HEK293 (cell line): Measurements from ENCODE around the gene ALOX5.

ENCODE experiments used
- CTCF ChIA-PET: fragments of 350-600 bp; formaldehyde crosslinking; extraction: SDS; loops from one replicate; lab custom pipeline; 2021; ENCODE audit warnings: antibody characterized with exemption; lab: Yijun Ruan, JAX
- POLR2A ChIA-PET: fragments of 300-600 bp; formaldehyde crosslinking; extraction: SDS; loops from one replicate; lab custom pipeline; 2020; ENCODE audit warnings: antibody characterized with exemption, inconsistent platforms; lab: Yijun Ruan, JAX
- H3K27ac ChIP-seq: fragments of 200-500 bp; sonication (Bioruptor generic); 2 replicates; pipeline ENCODE4 v1.5.1; 2014; ENCODE audit warnings: low read depth, low read length, control low read depth, inconsistent platforms; ENCODE audit errors: extremely low read depth
- H3K36me3 ChIP-seq, 2 experiments: fragments of 200-500 bp in 1 of 2; sonication (Bioruptor generic) in 1 of 2; 1 replicate in 1 of 2; 2 replicates in 1 of 2; pipeline ENCODE4 v1.5.1; 2014 to 2017; ENCODE audit warnings: inconsistent platforms in 2 of 2, low read length in 2 of 2; ENCODE audit not compliant: control insufficient read depth in 2 of 2, insufficient read depth in 1 of 2
- H3K4me1 ChIP-seq: fragments of 200-500 bp; sonication (Bioruptor generic); 2 replicates; pipeline ENCODE4 v1.5.1; 2014; ENCODE audit warnings: mild to moderate bottlenecking, low read length, inconsistent platforms; ENCODE audit not compliant: control insufficient read depth, insufficient read depth
- H3K4me3 ChIP-seq: 2 replicates; pipeline ENCODE4 v1.5.1; 2011; ENCODE audit warnings: low read depth, mild to moderate bottlenecking, control low read depth, low read length, moderate library complexity
- H3K9me3 ChIP-seq: fragments of 200-500 bp; sonication (Bioruptor generic); 2 replicates; pipeline ENCODE4 v1.5.1; 2014; ENCODE audit warnings: low read depth, low read length, inconsistent platforms; ENCODE audit not compliant: control insufficient read depth, insufficient read depth
- GLIS2 ChIP-seq: fragments of 450-650 bp; formaldehyde crosslinking; IDR thresholded peaks from 2 replicates; pipeline ENCODE4 v1.5.1; 2016; ENCODE audit warnings: missing biosample characterization, missing genetic modification characterization
- PRDM1 ChIP-seq: fragments of 450-650 bp; formaldehyde crosslinking; IDR thresholded peaks from 2 replicates; pipeline ENCODE4; 2016; ENCODE audit warnings: missing biosample characterization, missing genetic modification characterization
- REPIN1 ChIP-seq: fragments of 450-650 bp; formaldehyde crosslinking; IDR thresholded peaks from 2 replicates; pipeline ENCODE4 v1.5.1; 2017; ENCODE audit warnings: missing biosample characterization, missing genetic modification characterization, low read depth
- SP2 ChIP-seq: fragments of 450-650 bp; formaldehyde crosslinking; IDR thresholded peaks from 2 replicates; pipeline ENCODE4 v1.5.1; 2016; ENCODE audit warnings: missing biosample characterization, missing genetic modification characterization
- TCF7L2 ChIP-seq: IDR thresholded peaks from 2 replicates; pipeline ENCODE4 v1.6.1; 2011; ENCODE audit warnings: low read depth, mild to moderate bottlenecking, inconsistent platforms, low read length, moderate library complexity, borderline replicate concordance
- TRIM28 ChIP-seq: IDR thresholded peaks from 2 replicates; pipeline ENCODE4 v1.6.1; 2011; ENCODE audit warnings: low read length, control low read depth, borderline replicate concordance
- YY2 ChIP-seq: fragments of 450-650 bp; formaldehyde crosslinking; IDR thresholded peaks from 2 replicates; pipeline ENCODE4 v1.5.1; 2016; ENCODE audit warnings: missing biosample characterization, missing genetic modification characterization
- ZNF114 ChIP-seq: fragments of 450-650 bp; formaldehyde crosslinking; IDR thresholded peaks from 2 replicates; pipeline ENCODE4 v1.5.0; 2017; ENCODE audit warnings: missing biosample characterization, missing genetic modification characterization
- ZNF266 ChIP-seq: fragments of 450-650 bp; formaldehyde crosslinking; IDR thresholded peaks from 2 replicates; pipeline ENCODE4 v1.5.1; 2016; ENCODE audit warnings: missing biosample characterization, missing genetic modification characterization, low read depth
- ZNF311 ChIP-seq: fragments of 450-650 bp; formaldehyde crosslinking; IDR thresholded peaks from 2 replicates; pipeline ENCODE4 v1.5.1; 2017; ENCODE audit warnings: missing biosample characterization, missing genetic modification characterization, borderline replicate concordance
- ZNF391 ChIP-seq: fragments of 450-650 bp; formaldehyde crosslinking; IDR thresholded peaks from 2 replicates; pipeline ENCODE4 v1.5.1; 2016; ENCODE audit warnings: low read depth, missing biosample characterization, missing genetic modification characterization, borderline replicate concordance
- ZNF426 ChIP-seq: fragments of 450-650 bp; formaldehyde crosslinking; IDR thresholded peaks from 2 replicates; pipeline ENCODE4 v1.5.1; 2017; ENCODE audit warnings: missing biosample characterization, missing genetic modification characterization, mild to moderate bottlenecking, inconsistent platforms, moderate library complexity
- ZNF558 ChIP-seq: fragments of 450-650 bp; formaldehyde crosslinking; IDR thresholded peaks from 2 replicates; pipeline ENCODE4 v1.5.1; 2016; ENCODE audit warnings: missing biosample characterization, missing genetic modification characterization
- ZNF585B ChIP-seq: fragments of 450-650 bp; formaldehyde crosslinking; IDR thresholded peaks from 2 replicates; pipeline ENCODE4 v1.5.1; 2016; ENCODE audit warnings: missing biosample characterization, missing genetic modification characterization
- TF ChIP-seq, protein P1 (sequence below): fragments of 450-650 bp; formaldehyde crosslinking; conservative IDR thresholded peaks from 2 replicates; pipeline ENCODE4 v1.5.1; 2016; ENCODE audit warnings: low read depth, missing biosample characterization, missing genetic modification characterization
- TF ChIP-seq, protein P2 (sequence below): fragments of 450-650 bp; formaldehyde crosslinking; IDR thresholded peaks from 2 replicates; pipeline ENCODE4 v1.5.1; 2016; ENCODE audit warnings: missing biosample characterization, missing genetic modification characterization
- TF ChIP-seq, protein P3 (sequence below): fragments of 450-650 bp; formaldehyde crosslinking; IDR thresholded peaks from 2 replicates; pipeline ENCODE4 v1.5.1; 2016; ENCODE audit warnings: missing biosample characterization, missing genetic modification characterization
- TF ChIP-seq, protein P4 (sequence below): fragments of 450-650 bp; formaldehyde crosslinking; IDR thresholded peaks from 2 replicates; pipeline ENCODE4 v1.5.1; 2016; ENCODE audit warnings: missing biosample characterization, missing genetic modification characterization
- TF ChIP-seq, protein P5 (sequence below): fragments of 450-650 bp; formaldehyde crosslinking; IDR thresholded peaks from 2 replicates; pipeline ENCODE4 v1.5.1; 2016; ENCODE audit warnings: missing biosample characterization, missing genetic modification characterization, borderline replicate concordance

ALOX5 gene

DNA sequence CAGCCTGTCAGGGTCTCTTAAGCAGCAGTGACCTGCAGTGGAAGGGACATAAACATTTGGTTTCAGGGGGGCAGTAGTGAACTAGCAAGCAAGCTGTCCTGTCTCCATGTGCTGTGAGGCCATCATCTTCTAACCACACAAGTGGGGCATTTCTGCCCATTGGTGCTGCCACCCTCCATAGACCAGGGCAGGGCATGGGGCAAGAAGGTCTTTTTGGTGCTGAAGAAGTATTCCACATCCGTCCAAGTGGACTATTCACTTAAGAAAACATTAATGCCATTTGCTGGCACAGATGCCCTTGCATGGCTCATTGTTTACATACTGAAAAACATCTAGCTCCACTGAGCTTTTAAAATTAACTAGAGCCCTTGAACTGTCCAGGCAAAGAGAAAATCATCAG is 35.8 kb downstream of the ALOX5 start (continued):
- TF ChIP-seq, protein P1, sequence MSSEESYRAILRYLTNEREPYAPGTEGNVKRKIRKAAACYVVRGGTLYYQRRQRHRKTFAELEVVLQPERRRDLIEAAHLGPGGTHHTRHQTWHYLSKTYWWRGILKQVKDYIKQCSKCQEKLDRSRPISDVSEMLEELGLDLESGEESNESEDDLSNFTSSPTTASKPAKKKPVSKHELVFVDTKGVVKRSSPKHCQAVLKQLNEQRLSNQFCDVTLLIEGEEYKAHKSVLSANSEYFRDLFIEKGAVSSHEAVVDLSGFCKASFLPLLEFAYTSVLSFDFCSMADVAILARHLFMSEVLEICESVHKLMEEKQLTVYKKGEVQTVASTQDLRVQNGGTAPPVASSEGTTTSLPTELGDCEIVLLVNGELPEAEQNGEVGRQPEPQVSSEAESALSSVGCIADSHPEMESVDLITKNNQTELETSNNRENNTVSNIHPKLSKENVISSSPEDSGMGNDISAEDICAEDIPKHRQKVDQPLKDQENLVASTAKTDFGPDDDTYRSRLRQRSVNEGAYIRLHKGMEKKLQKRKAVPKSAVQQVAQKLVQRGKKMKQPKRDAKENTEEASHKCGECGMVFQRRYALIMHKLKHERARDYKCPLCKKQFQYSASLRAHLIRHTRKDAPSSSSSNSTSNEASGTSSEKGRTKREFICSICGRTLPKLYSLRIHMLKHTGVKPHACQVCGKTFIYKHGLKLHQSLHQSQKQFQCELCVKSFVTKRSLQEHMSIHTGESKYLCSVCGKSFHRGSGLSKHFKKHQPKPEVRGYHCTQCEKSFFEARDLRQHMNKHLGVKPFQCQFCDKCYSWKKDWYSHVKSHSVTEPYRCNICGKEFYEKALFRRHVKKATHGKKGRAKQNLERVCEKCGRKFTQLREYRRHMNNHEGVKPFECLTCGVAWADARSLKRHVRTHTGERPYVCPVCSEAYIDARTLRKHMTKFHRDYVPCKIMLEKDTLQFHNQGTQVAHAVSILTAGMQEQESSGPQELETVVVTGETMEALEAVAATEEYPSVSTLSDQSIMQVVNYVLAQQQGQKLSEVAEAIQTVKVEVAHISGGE: no peak

DNA sequence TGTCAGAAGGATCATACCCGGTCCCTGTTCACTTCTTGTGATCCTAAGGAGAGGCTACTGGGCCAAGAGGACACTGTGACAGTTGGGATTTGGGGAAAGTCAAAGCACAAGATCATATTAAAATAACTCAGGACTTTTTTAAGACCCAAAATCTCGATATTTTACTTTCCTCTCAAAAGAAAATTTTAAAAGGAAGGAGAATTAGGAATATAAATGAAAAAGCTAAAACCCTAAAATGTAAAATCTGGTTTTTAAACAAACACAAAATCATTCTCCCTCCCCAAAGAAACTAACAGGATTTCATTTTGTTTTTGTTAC is 36.4 kb downstream of the ALOX5 start:
- TF ChIP-seq, protein P2, sequence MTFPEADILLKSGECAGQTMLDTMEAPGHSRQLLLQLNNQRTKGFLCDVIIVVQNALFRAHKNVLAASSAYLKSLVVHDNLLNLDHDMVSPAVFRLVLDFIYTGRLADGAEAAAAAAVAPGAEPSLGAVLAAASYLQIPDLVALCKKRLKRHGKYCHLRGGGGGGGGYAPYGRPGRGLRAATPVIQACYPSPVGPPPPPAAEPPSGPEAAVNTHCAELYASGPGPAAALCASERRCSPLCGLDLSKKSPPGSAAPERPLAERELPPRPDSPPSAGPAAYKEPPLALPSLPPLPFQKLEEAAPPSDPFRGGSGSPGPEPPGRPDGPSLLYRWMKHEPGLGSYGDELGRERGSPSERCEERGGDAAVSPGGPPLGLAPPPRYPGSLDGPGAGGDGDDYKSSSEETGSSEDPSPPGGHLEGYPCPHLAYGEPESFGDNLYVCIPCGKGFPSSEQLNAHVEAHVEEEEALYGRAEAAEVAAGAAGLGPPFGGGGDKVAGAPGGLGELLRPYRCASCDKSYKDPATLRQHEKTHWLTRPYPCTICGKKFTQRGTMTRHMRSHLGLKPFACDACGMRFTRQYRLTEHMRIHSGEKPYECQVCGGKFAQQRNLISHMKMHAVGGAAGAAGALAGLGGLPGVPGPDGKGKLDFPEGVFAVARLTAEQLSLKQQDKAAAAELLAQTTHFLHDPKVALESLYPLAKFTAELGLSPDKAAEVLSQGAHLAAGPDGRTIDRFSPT (tag by site-specific recombination): no peak
- TF ChIP-seq TCF7L2 (no peak), ZNF114 (tag by site-specific recombination) (no peak), ZNF426 (tag by site-specific recombination) (no peak), PRDM1 (tag by site-specific recombination) (no peak), ZNF266 (tag by site-specific recombination) (no peak), TRIM28 (no peak), ZNF311 (tag by site-specific recombination) (no peak), YY2 (tag by site-specific recombination) (no peak), GLIS2 (no peak)
- TF ChIP-seq, protein P3, sequence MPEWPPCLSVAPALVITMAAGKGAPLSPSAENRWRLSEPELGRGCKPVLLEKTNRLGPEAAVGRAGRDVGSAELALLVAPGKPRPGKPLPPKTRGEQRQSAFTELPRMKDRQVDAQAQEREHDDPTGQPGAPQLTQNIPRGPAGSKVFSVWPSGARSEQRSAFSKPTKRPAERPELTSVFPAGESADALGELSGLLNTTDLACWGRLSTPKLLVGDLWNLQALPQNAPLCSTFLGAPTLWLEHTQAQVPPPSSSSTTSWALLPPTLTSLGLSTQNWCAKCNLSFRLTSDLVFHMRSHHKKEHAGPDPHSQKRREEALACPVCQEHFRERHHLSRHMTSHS (tag by site-specific recombination): no peak
- TF ChIP-seq, all 188 proteins: peak for 0
- no peak overlapping the region for H3K27ac ChIP-seq
- H3K4me1 ChIP-seq: no peaks in the 10 kb centered on the region
- H3K36me3 ChIP-seq: no peaks in the 10 kb centered on the region
- ChIA-PET POLR2A (no interaction called here), CTCF (no interaction called here)
- no peak overlapping the region for H3K4me3 ChIP-seq
- no peaks in the 10 kb centered on the region for H3K9me3 ChIP-seq

DNA sequence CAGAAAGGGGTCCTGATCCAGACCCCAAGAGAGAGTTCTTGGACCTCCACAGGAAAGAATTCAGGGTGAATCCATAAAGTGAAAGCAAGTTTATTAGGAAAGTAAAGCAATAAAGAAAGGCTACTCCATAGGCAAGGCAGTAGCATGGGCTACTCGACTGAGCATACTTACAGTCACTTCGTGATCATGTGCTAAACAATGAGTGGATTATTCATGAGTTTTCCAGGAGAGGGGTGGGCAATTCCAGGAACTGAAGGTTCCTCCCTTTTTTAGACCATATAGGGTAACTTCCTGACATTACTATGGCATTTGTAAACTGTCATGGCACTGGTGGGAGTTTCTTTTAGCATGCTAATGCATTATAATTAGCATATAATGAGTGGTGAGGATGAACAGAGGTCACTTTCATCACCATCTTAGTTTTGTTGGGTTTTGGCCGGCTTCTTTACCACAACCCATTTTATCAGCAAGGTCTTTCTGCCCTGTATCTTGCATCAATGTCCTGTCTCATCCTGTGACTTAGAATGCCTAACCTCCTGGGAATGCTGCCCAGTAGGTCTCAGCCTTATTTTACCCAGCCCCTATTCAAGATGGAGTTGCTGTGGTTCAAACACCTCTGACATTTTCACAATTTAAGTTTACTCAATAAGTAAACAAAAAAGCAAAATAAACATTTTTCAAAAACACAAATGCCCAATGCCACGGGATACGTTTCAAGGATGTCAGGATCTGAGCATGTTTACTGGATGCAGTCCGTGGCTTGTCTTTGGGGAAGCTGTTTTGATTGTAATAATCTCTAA is 37.0 kb downstream of the ALOX5 start:
- CTCF ChIA-PET: no interaction called here
- Histone ChIP-seq H3K4me3 (no peak overlapping the region), H3K27ac (no peak overlapping the region)
- TF ChIP-seq ZNF585B (tag by site-specific recombination) (no peak), SP2 (tag by site-specific recombination) (no peak), ZNF558 (tag by site-specific recombination) (no peak), ZNF391 (tag by site-specific recombination) (no peak), REPIN1 (tag by site-specific recombination) (no peak)
- TF ChIP-seq, protein P4, sequence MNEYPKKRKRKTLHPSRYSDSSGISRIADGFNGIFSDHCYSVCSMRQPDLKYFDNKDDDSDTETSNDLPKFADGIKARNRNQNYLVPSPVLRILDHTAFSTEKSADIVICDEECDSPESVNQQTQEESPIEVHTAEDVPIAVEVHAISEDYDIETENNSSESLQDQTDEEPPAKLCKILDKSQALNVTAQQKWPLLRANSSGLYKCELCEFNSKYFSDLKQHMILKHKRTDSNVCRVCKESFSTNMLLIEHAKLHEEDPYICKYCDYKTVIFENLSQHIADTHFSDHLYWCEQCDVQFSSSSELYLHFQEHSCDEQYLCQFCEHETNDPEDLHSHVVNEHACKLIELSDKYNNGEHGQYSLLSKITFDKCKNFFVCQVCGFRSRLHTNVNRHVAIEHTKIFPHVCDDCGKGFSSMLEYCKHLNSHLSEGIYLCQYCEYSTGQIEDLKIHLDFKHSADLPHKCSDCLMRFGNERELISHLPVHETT (tag by site-specific recombination): no peak
- TF ChIP-seq, protein P5, sequence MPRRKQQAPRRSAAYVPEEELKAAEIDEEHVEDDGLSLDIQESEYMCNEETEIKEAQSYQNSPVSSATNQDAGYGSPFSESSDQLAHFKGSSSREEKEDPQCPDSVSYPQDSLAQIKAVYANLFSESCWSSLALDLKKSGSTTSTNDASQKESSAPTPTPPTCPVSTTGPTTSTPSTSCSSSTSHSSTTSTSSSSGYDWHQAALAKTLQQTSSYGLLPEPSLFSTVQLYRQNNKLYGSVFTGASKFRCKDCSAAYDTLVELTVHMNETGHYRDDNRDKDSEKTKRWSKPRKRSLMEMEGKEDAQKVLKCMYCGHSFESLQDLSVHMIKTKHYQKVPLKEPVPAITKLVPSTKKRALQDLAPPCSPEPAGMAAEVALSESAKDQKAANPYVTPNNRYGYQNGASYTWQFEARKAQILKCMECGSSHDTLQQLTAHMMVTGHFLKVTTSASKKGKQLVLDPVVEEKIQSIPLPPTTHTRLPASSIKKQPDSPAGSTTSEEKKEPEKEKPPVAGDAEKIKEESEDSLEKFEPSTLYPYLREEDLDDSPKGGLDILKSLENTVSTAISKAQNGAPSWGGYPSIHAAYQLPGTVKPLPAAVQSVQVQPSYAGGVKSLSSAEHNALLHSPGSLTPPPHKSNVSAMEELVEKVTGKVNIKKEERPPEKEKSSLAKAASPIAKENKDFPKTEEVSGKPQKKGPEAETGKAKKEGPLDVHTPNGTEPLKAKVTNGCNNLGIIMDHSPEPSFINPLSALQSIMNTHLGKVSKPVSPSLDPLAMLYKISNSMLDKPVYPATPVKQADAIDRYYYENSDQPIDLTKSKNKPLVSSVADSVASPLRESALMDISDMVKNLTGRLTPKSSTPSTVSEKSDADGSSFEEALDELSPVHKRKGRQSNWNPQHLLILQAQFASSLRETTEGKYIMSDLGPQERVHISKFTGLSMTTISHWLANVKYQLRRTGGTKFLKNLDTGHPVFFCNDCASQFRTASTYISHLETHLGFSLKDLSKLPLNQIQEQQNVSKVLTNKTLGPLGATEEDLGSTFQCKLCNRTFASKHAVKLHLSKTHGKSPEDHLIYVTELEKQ: no peak
- TF ChIP-seq, all 188 proteins: peak for 0
- Histone ChIP-seq H3K36me3 (no peaks in the 10 kb centered on the region), H3K4me1 (no peaks in the 10 kb centered on the region), H3K9me3 (no peaks in the 10 kb centered on the region)
- POLR2A ChIA-PET: no interaction called here
